Neural crest cell (in vitro differentiated cells): ENCODE results near the gene ZCCHC9. TPM values are rescaled to one million over a fixed set of nuclear protein-coding genes. Genes with fewer than 3 reads are reported as not detected.

Experiments used
- DNase-seq: peaks from one replicate; pipeline ENCODE4 v3.0.0; 2021; ENCODE audit warnings: low read depth, mixed read lengths, low spot score
- H3K27ac Mint-ChIP-seq: one replicate; pipeline ENCODE4 v1.8.0; 2021; ENCODE audit warnings: mild to moderate bottlenecking, mixed read lengths; ENCODE audit not compliant: unreplicated experiment
- H3K27me3 Mint-ChIP-seq: 2 replicates; pipeline ENCODE4 v1.8.0; 2021; ENCODE audit warnings: low read depth, mild to moderate bottlenecking, mixed read lengths
- H3K36me3 Mint-ChIP-seq: 2 replicates; pipeline ENCODE4 v1.8.0; 2021; ENCODE audit warnings: low read depth, mild to moderate bottlenecking, mixed read lengths
- H3K4me1 Mint-ChIP-seq: 2 replicates; pipeline ENCODE4 v1.8.0; 2021; ENCODE audit warnings: mixed read lengths
- H3K4me3 Mint-ChIP-seq: one replicate; pipeline ENCODE4 v1.8.0; 2021; ENCODE audit warnings: mild to moderate bottlenecking, mixed read lengths
- H3K9me3 Mint-ChIP-seq: 2 replicates; pipeline ENCODE4 v1.8.0; 2021; ENCODE audit warnings: mixed read lengths
- total RNA-seq: library from RNA; stranded (reverse); gene quantifications from 2 replicates; pipeline ENCODE4 v1.2.1, GENCODE V29; 2021
- TF ChIP-seq, protein P1 (sequence below): fragments of 200-600 bp; sonication (generic); conservative IDR thresholded peaks from 2 replicates; pipeline ENCODE4 v1.5.0; 2021; ENCODE audit warnings: antibody characterized with exemption, mild to moderate bottlenecking

Gene ZCCHC9
- total RNA-seq, 1 donor from 2014 or later: 31.3 TPM

DNA sequence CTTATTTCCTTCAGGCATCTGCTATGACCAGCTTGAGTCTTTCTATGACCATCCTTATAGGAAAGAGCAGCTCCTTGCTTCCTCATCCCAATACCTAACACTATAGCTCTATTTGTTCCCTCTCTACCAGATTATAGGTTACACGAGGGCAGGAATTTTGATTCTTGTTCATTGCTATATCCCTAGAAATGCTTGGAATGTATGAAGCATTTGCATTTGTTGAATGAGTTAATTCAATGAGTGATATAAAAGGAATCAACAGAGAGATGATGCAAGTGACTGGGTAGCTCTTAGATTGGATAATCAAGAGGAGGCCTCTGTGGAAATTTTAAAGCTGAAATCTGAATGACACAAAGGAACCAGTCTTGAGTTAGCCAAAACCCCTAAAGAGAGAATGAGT, 13.9 kb downstream of the ZCCHC9 start:
- Mint-ChIP-seq H3K27ac (no peak overlapping the region), H3K4me1 (no peaks in the 10 kb centered on the region), H3K4me3 (no peak overlapping the region), H3K9me3 (no peaks in the 10 kb centered on the region), H3K27me3 (no peaks in the 10 kb centered on the region), H3K36me3 (no peaks in the 10 kb centered on the region)
- TF ChIP-seq, protein P1, sequence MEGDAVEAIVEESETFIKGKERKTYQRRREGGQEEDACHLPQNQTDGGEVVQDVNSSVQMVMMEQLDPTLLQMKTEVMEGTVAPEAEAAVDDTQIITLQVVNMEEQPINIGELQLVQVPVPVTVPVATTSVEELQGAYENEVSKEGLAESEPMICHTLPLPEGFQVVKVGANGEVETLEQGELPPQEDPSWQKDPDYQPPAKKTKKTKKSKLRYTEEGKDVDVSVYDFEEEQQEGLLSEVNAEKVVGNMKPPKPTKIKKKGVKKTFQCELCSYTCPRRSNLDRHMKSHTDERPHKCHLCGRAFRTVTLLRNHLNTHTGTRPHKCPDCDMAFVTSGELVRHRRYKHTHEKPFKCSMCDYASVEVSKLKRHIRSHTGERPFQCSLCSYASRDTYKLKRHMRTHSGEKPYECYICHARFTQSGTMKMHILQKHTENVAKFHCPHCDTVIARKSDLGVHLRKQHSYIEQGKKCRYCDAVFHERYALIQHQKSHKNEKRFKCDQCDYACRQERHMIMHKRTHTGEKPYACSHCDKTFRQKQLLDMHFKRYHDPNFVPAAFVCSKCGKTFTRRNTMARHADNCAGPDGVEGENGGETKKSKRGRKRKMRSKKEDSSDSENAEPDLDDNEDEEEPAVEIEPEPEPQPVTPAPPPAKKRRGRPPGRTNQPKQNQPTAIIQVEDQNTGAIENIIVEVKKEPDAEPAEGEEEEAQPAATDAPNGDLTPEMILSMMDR: no peak
- no peak for DNase-seq

DNA sequence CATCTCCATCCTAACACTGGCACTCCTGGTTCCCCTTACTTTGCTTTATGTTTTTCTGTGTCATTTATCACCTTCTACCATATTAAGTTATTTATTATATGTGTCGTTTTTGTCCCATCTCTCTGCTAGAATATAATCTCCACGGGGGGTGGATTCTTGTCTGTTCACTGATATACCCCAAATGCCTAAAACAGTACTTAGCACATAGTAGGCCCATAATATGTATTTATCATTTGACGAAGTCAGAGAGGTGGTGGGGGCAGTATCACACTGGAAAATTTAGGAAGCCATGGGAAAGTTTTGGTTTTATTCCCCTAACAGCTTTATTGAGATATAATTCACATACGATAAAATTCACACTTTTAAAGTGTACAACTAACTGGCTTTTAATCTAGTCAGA, 14.4 kb downstream of the ZCCHC9 start:
- Mint-ChIP-seq H3K4me3 (no peak overlapping the region), H3K27ac (no peak overlapping the region)
- TF ChIP-seq, protein P1: no peak

DNA sequence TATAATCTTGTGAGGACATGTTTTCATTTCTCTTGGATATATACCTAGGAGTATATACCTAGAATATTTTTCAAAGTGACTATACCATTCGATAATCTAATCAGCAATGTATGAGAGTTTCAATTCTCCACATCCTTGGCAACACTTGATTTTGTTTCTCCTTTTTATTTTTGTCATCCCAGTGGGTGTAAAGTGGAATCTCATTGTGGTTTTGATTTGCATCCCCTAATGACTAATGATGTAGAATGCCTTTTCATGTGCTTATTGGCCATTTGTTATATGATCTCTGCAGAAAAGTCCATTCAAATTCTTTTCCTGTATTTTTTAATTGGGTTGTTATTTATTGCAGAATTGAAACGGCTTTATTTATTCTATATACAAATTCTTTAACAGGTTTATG, 15.2 kb downstream of the ZCCHC9 start:
- Mint-ChIP-seq H3K4me3 (no peak overlapping the region), H3K27ac (no peak overlapping the region), H3K27me3 (no peaks in the 10 kb centered on the region), H3K9me3 (no peaks in the 10 kb centered on the region), H3K36me3 (no peaks in the 10 kb centered on the region), H3K4me1 (no peaks in the 10 kb centered on the region)
- DNase-seq: no peak
- TF ChIP-seq, protein P1: no peak

More for the DNA sequence above, 14.4 kb downstream of the ZCCHC9 start:
- Mint-ChIP-seq H3K9me3 (no peaks in the 10 kb centered on the region), H3K4me1 (no peaks in the 10 kb centered on the region), H3K36me3 (no peaks in the 10 kb centered on the region), H3K27me3 (no peaks in the 10 kb centered on the region)
- DNase-seq: no peak

DNA sequence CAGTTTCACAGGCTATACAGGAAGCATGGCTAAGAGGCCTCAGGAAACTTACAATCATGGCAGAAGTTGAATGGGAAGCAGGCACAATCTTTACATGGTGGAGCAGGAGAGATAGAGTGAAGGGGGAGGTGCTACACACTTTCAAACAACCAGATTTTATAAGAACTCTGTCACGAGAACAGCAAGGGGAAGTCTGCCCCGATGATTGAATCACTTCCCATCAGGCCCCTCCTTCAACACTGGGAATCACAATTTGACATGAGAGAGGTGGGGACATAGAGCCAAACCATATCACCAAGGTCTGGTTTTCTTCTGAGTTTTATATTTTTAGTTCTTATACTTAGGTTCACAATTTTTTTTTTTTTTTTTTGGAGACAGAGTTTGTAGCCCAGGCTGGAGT, 16.1 kb downstream of the ZCCHC9 start:
- TF ChIP-seq, protein P1: no peak
- Mint-ChIP-seq H3K36me3 (no peaks in the 10 kb centered on the region), H3K27ac (no peak overlapping the region), H3K4me3 (no peak overlapping the region), H3K27me3 (no peaks in the 10 kb centered on the region), H3K9me3 (no peaks in the 10 kb centered on the region), H3K4me1 (no peaks in the 10 kb centered on the region)
- no peak for DNase-seq

DNA sequence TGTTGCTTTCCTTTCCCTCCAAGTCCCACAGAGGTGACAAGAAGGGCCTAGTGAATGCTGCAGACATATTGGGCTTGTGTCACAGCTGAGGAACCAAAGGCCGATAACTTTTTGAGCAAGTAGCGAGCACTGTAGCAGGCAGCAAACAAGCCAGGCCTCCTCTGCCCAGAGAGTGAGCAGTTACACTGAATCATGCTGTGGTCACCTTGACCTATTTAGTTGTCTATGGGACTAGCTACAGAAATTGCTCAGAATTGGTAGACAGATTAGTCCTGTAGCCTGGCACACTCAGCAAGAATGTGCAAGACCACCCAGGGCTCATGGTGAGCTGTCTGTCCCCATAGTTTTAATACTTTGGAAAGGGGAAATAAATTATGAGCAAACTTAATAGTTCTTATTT, 25.2 kb downstream of the ZCCHC9 start:
- Mint-ChIP-seq H3K27ac (no peak overlapping the region), H3K9me3 (no peaks in the 10 kb centered on the region), H3K36me3 (no peaks in the 10 kb centered on the region), H3K27me3 (no peaks in the 10 kb centered on the region), H3K4me3 (no peak overlapping the region), H3K4me1 (no peaks in the 10 kb centered on the region)
- DNase-seq: no peak
- TF ChIP-seq, protein P1: no peak
